Measurements from ENCODE around the gene IZUMO2.

- TF ChIP-seq SREBF2 (CRISPR knock-in tag; IDR thresholded peaks at IDR 0.05) (no peak), POU5F1 (IDR thresholded peaks at IDR 0.05; ENCODE audit: borderline replicate concordance, low read depth, low read length, partially characterized antibody) (no peak), ZBTB2 (IDR thresholded peaks at IDR 0.05) (no peak), CHD1 (IDR thresholded peaks at IDR 0.05; ENCODE audit: low read length) (no peak), MAZ (CRISPR knock-in tag; conservative IDR thresholded peaks at IDR 0.05 in 1 of 2, IDR thresholded peaks at IDR 0.05 in 1 of 2) (no peak), ZNF655 (CRISPR knock-in tag; IDR thresholded peaks at IDR 0.05) (no peak), CHD7 (IDR thresholded peaks at IDR 0.05; ENCODE audit: low read depth, low read length) (no peak), MXI1 (IDR thresholded peaks at IDR 0.05; ENCODE audit: low read depth, low read length) (no peak), POLR2G (IDR thresholded peaks at IDR 0.05; ENCODE audit: low read depth, low read length) (no peak), STAT5B (CRISPR knock-in tag; IDR thresholded peaks at IDR 0.05) (no peak), TRIM24 (IDR thresholded peaks at IDR 0.05) (no peak), KDM5B (IDR thresholded peaks at IDR 0.05; ENCODE audit: insufficient replicate concordance, low read depth, low read length) (no peak)
Observed at GRCh38 chr19:50162988-50163387, at the start of gene IZUMO2.
